Measurements from ENCODE around the gene BRME1. TPM values are rescaled to one million over a fixed set of nuclear protein-coding genes. Genes with fewer than 3 reads are reported as not detected.

The BRME1 gene
- total RNA-seq, 1 experiment from 2014 or later: 6.7 TPM

GRCh38 chr19:13833330-13834243, 72.3 kb downstream of the BRME1 start:
- Histone ChIP-seq H3K9me3 (ENCODE audit: control insufficient read depth, low read depth, low read length) (no peaks in the 10 kb centered on the region), H3K23ac (ENCODE audit: insufficient read length, low read depth, low read length) (no peak overlapping the region), H2BK5ac (ENCODE audit: insufficient read length, low read length) (no peak overlapping the region), H3K27ac (ENCODE audit: insufficient read length, low read depth, low read length) (no peak overlapping the region), H2BK20ac (ENCODE audit: low read depth, low read length, poor library complexity, severe bottlenecking) (no peak overlapping the region), H2BK15ac (ENCODE audit: low read depth, low read length) (no peak overlapping the region), H3K56ac (ENCODE audit: insufficient read length, low read depth, low read length) (no peak overlapping the region), H3K4me1 (ENCODE audit: insufficient read depth, low read length) (no peaks in the 10 kb centered on the region; the same call in 1 of the 2 replicates), H3K4me2 (ENCODE audit: insufficient read depth, insufficient read length, low read length) (peak overlapping the region; percentile 63), H3K79me2 (ENCODE audit: insufficient read depth, low read length) (no peaks in the 10 kb centered on the region), H4K91ac (ENCODE audit: insufficient read length, low read depth, low read length) (no peak overlapping the region), H2BK120ac (ENCODE audit: low read depth, low read length, poor library complexity, severe bottlenecking) (no peak overlapping the region), H2BK12ac (ENCODE audit: insufficient read length, low read depth, low read length) (no peak overlapping the region), H3K18ac (ENCODE audit: insufficient read length, low read depth, low read length) (peak overlapping the region; percentile 52), H3T11ph (ENCODE audit: low read length) (no peak overlapping the region), H4K5ac (ENCODE audit: insufficient read length, low read depth, low read length) (no peak overlapping the region), H3K9ac (ENCODE audit: extremely low read depth, insufficient read length, low read length) (no peak overlapping the region), H3K14ac (ENCODE audit: insufficient read depth, low read length) (0 out of 2 replicates have a peak overlapping the region, but pooled peaks have one; percentile 14), H2AFZ (ENCODE audit: low read length) (no peak overlapping the region), H3K27me3 (ENCODE audit: insufficient read depth, low read length) (no peaks in the 10 kb centered on the region), H4K20me1 (ENCODE audit: control insufficient read depth, insufficient read depth, insufficient read length) (no peaks in the 10 kb centered on the region), H2AK5ac (ENCODE audit: insufficient read length, low read length) (no peak overlapping the region), H3K79me1 (ENCODE audit: insufficient read depth, low read depth, low read length, poor library complexity, severe bottlenecking) (no peaks in the 10 kb centered on the region), H3K4ac (ENCODE audit: low read depth, low read length) (no peak overlapping the region), H3K23me2 (ENCODE audit: insufficient read length, low read depth, low read length, poor library complexity, severe bottlenecking) (peaks cover 7% of the 10 kb centered on the region), H4K8ac (replicated peaks; ENCODE audit: insufficient read length, low read depth, low read length) (no peak overlapping the region)
- Mint-ChIP-seq H3K27ac (peak overlapping the region; percentile 76 to 92 (median 77); a peak in 5 of 7 replicates), H3K36me3 (ENCODE audit: insufficient read depth in 1 of 3, low read depth in 3 of 3) (peaks cover 10 to 24% (median 24%) of the 10 kb centered on the region in 3 experiments; a peak in 6 of 7 replicates), H3K4me1 (peaks cover 8 to 10% of the 10 kb centered on the region in 2 experiments; a peak in 3 of 4 replicates), H3K4me3 (peak overlapping the region; percentile 63 to 81), H3K27me3 (ENCODE audit: low read depth) (no peaks in the 10 kb centered on the region; the same call in 1 of the 2 replicates), H3K9me3 (no peaks in the 10 kb centered on the region; a peak in 1 of 5 replicates)
- TF ChIP-seq CTCF (conservative IDR thresholded peaks at IDR 0.05): peak; percentile 73
- DNase-seq: peak; percentile 97
- WGBS (ENCODE audit: extremely low coverage, insufficient read length, low lambda C conversion rate): no CpG with 5 or more reads among the region's 59 CpGs

Small RNAs within 50 kb of the gene (microRNA-seq; reads per million reads assigned to microRNA genes)
- gene MIR181C (ENCODE audit: borderline microRNAs expressed) (39.5 reads per million, percentile 64 among the genes with 10 or more reads in this experiment), gene MIR181D (ENCODE audit: borderline microRNAs expressed) (30.3 reads per million, percentile 60 among the genes with 10 or more reads in this experiment)

Other genes starting within 250 kb of the BRME1 start
- gene MRI1, start 141.6 kb downstream of the BRME1 start, total RNA-seq (2021): 17.2 and 19.5 TPM in 2 replicates
- 127 and 129 TPM in 2 replicates for gene C19orf53, start 131.7 kb downstream of the BRME1 start, total RNA-seq (2021)
- gene ZSWIM4, start 110.7 kb downstream of the BRME1 start, total RNA-seq (2021): 50.7 and 53.1 TPM in 2 replicates
- not detected in 2 replicates for gene NANOS3, start 29.0 kb downstream of the BRME1 start, total RNA-seq (2021)
- 42.7 and 48.5 TPM in 2 replicates for gene CC2D1A, start 84 bp upstream of the BRME1 start, total RNA-seq (2021)
- 0.68 TPM in 2 replicates for gene PODNL1, start 32.3 kb upstream of the BRME1 start, total RNA-seq (2021)
- gene DCAF15, start 46.4 kb upstream of the BRME1 start, total RNA-seq (2021): 82.2 and 82.5 TPM in 2 replicates
- 19.2 and 21.4 TPM in 2 replicates for gene RFX1, start 100.2 kb upstream of the BRME1 start, total RNA-seq (2021)
- gene RLN3, start 122.0 kb upstream of the BRME1 start, total RNA-seq (2021): not detected in 2 replicates
- 13.6 and 14.6 TPM in 2 replicates for gene IL27RA, start 125.6 kb upstream of the BRME1 start, total RNA-seq (2021)
- gene PALM3, start 156.0 kb upstream of the BRME1 start, total RNA-seq (2021): 11.5 and 13.5 TPM in 2 replicates
- gene MISP3, start 166.7 kb upstream of the BRME1 start, total RNA-seq (2021): 0.26 and 0.72 TPM in 2 replicates
- 0.39 and 0.72 TPM in 2 replicates for gene C19orf67, start 179.7 kb upstream of the BRME1 start, total RNA-seq (2021)
- gene SAMD1, start 184.6 kb upstream of the BRME1 start, total RNA-seq (2021): 104 and 108 TPM in 2 replicates
- 51.8 and 56.0 TPM in 2 replicates for gene PRKACA, start 211.6 kb upstream of the BRME1 start, total RNA-seq (2021)
- gene ASF1B, start 230.5 kb upstream of the BRME1 start, total RNA-seq (2021): 46.6 and 46.8 TPM in 2 replicates